ENCODE data around the gene GFRA1. TPM values are rescaled to one million over a fixed set of nuclear protein-coding genes. Genes with fewer than 3 reads are reported as not detected.

The GFRA1 gene
- total and polyA plus RNA-seq, 2 of the 4 experiments (the other 2 are of a cell fraction), result 9.1 to 9.3 TPM

DNA sequence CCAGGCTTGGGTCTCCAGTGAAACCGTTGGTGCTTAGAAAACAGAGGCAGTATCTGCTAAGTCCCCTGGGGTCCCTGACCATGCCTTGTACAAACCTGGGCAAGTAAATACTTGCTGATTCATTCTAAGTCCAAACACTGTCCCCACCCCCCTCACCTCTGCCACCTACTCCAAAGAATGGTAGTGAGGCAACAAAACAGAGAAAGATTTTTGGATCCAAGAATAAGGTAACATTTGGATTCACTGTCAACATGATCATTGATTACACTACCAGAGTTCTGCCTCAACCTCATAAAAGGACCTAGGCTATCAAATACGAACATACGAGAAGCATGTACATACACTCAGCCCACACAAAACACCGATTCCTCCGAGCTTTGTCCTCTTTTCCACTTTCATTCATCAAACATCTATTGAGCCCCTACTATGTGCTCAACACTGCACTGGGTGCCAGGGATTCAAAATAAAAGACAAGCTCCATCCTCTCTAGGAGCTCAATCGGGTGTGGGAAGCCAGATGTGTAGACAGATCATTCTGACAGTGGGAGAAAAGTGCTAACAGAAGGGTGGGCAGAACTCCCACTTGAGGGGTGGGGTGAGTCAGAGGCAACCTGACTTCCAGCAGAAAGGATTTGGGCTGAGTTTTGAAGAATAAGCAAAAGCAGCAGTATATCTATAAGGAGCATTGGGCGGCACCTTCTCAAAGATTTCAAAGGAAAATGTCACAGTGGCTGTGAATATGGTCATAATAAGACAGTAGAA lies 71.2 kb downstream of the GFRA1 start:
- no peak overlapping the region for H3K4ac ChIP-seq (ENCODE audit: low read depth, low read length)
- no peaks in the 10 kb centered on the region for H3K9me1 ChIP-seq (ENCODE audit: insufficient read depth, low read length)
- no peak overlapping the region for H3K4me2 ChIP-seq (ENCODE audit: low read depth, low read length)
- H3K27me3 ChIP-seq (ENCODE audit: control insufficient read depth, insufficient read depth, low read length), result no peaks in the 10 kb centered on the region
- H3K18ac ChIP-seq (ENCODE audit: low read depth, low read length), result no peak overlapping the region
- CTCF ChIA-PET, result no interaction called here
- no peaks in the 10 kb centered on the region for H3K36me3 ChIP-seq (ENCODE audit: control insufficient read depth, insufficient read depth, low read length)
- no peak overlapping the region for H4K8ac ChIP-seq (ENCODE audit: low read depth in 2 of 2, low read length in 2 of 2)
- no peaks in the 10 kb centered on the region for H4K20me1 ChIP-seq (ENCODE audit: insufficient read depth, low read length)
- intact Hi-C loops (cut with micrococcal nuclease) (no loop called here), dilution Hi-C loops (cut with HindIII; ENCODE audit: low sequenced_read_pairs, unreplicated experiment) (no loop called here), in situ Hi-C loops (cut with MboI; ENCODE audit: low sequenced_read_pairs) (no loop called here)
- no peaks in the 10 kb centered on the region for H3K4me1 ChIP-seq (ENCODE audit: control insufficient read depth, insufficient read depth, low read length)
- no peaks in the 10 kb centered on the region for H3K79me1 ChIP-seq (ENCODE audit: low read depth in 1 of 2, low read length in 2 of 2)
- peaks cover 3% of the 10 kb centered on the region; the same call in 1 of the 2 replicates for H3K9me3 ChIP-seq (ENCODE audit: control insufficient read depth, insufficient read depth, low read length)
- H3K56ac ChIP-seq (ENCODE audit: extremely low read depth, insufficient read depth, low read length), result no peak overlapping the region
- BruUV-seq (replicated peaks), result no TSS peak
- TF ChIP-seq, protein P1, sequence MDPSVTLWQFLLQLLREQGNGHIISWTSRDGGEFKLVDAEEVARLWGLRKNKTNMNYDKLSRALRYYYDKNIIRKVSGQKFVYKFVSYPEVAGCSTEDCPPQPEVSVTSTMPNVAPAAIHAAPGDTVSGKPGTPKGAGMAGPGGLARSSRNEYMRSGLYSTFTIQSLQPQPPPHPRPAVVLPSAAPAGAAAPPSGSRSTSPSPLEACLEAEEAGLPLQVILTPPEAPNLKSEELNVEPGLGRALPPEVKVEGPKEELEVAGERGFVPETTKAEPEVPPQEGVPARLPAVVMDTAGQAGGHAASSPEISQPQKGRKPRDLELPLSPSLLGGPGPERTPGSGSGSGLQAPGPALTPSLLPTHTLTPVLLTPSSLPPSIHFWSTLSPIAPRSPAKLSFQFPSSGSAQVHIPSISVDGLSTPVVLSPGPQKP (IDR thresholded peaks at IDR 0.05; ENCODE audit: borderline replicate concordance, low read depth, low read length), result no peak
- TF ChIP-seq MAFK (IDR thresholded peaks at IDR 0.05; ENCODE audit: low read depth, low read length) (no peak), RAD21 (IDR thresholded peaks at IDR 0.05; ENCODE audit: low read length) (no peak), MAZ (IDR thresholded peaks at IDR 0.05; ENCODE audit: borderline replicate concordance, low read depth, low read length) (no peak), CEBPB (IDR thresholded peaks at IDR 0.05; ENCODE audit: low read depth, low read length) (no peak), RCOR1 (IDR thresholded peaks at IDR 0.05; ENCODE audit: insufficient replicate concordance, low read length) (no peak), MXI1 (IDR thresholded peaks at IDR 0.05; ENCODE audit: borderline replicate concordance, low read depth, low read length) (no peak), FOS (IDR thresholded peaks at IDR 0.05; ENCODE audit: low read depth, low read length) (no peak), SMC3 (IDR thresholded peaks at IDR 0.05; ENCODE audit: low read depth, low read length) (no peak), RFX5 (IDR thresholded peaks at IDR 0.05; ENCODE audit: low read depth, low read length) (no peak)
- no peak overlapping the region for H2AFZ ChIP-seq (replicated peaks; ENCODE audit: low read length, poor library complexity)
- no peak overlapping the region for H2BK15ac ChIP-seq (ENCODE audit: low read depth, low read length)
- H2BK5ac ChIP-seq (ENCODE audit: low read depth, low read length, poor library complexity, severe bottlenecking), result no peak overlapping the region
- H2BK20ac ChIP-seq (ENCODE audit: low read depth, low read length), result no peak overlapping the region
- no peak overlapping the region for H3K27ac ChIP-seq (ENCODE audit: insufficient read depth, low read length)
- peak overlapping the region; percentile 85 for H2AK9ac ChIP-seq (replicated peaks; ENCODE audit: low read depth, low read length, poor library complexity)
- POLR2A ChIA-PET (ENCODE audit: unreplicated experiment), result no interaction called here
- no peak overlapping the region for H2BK120ac ChIP-seq (ENCODE audit: low read depth, low read length)
- DNase-seq (no peak), ATAC-seq (ENCODE audit: low read depth) (no peak)
- H3K14ac ChIP-seq (replicated peaks; ENCODE audit: low read depth, low read length), result no peak overlapping the region
- H3K9ac ChIP-seq (ENCODE audit: low read depth, low read length), result no peak overlapping the region
- no peak overlapping the region for H3K4me3 ChIP-seq (ENCODE audit: insufficient read depth, low read depth, low read length)
- no peak overlapping the region for H4K5ac ChIP-seq (ENCODE audit: low read depth, low read length)
- H2AK5ac ChIP-seq (ENCODE audit: low read depth, low read length), result no peak overlapping the region
- no peak overlapping the region for H3K23ac ChIP-seq (ENCODE audit: low read depth, low read length)
- WGBS, 2 experiments (ENCODE audit: extremely low coverage in 2 of 2, insufficient read length in 1 of 2), result 100% methylated on average over 3 of the region's 7 CpGs; no CpG with 5 or more reads in 1 of the 2 experiments
- H4K91ac ChIP-seq (ENCODE audit: insufficient read depth, low read depth, low read length), result no peak overlapping the region
